Neural crest cell (in vitro differentiated cells): ENCODE results near the gene TARS1. TPM values are rescaled to one million over a fixed set of nuclear protein-coding genes. Genes with fewer than 3 reads are reported as not detected.

Source experiments
- DNase-seq: peaks from one replicate; pipeline ENCODE4 v3.0.0; 2021; ENCODE audit warnings: low read depth, mixed read lengths, low spot score
- H3K27ac Mint-ChIP-seq: one replicate; pipeline ENCODE4 v1.8.0; 2021; ENCODE audit warnings: mild to moderate bottlenecking, mixed read lengths; ENCODE audit not compliant: unreplicated experiment
- H3K27me3 Mint-ChIP-seq: 2 replicates; pipeline ENCODE4 v1.8.0; 2021; ENCODE audit warnings: low read depth, mild to moderate bottlenecking, mixed read lengths
- H3K36me3 Mint-ChIP-seq: 2 replicates; pipeline ENCODE4 v1.8.0; 2021; ENCODE audit warnings: low read depth, mild to moderate bottlenecking, mixed read lengths
- H3K4me1 Mint-ChIP-seq: 2 replicates; pipeline ENCODE4 v1.8.0; 2021; ENCODE audit warnings: mixed read lengths
- H3K4me3 Mint-ChIP-seq: one replicate; pipeline ENCODE4 v1.8.0; 2021; ENCODE audit warnings: mild to moderate bottlenecking, mixed read lengths
- H3K9me3 Mint-ChIP-seq: 2 replicates; pipeline ENCODE4 v1.8.0; 2021; ENCODE audit warnings: mixed read lengths
- total RNA-seq: library from RNA; stranded (reverse); gene quantifications from 2 replicates; pipeline ENCODE4 v1.2.1, GENCODE V29; 2021
- TF ChIP-seq, protein P1 (sequence below): fragments of 200-600 bp; sonication (generic); conservative IDR thresholded peaks from 2 replicates; pipeline ENCODE4 v1.5.0; 2021; ENCODE audit warnings: antibody characterized with exemption, mild to moderate bottlenecking

The TARS1 gene
- total RNA-seq, 1 donor from 2014 or later: 211 TPM

DNA sequence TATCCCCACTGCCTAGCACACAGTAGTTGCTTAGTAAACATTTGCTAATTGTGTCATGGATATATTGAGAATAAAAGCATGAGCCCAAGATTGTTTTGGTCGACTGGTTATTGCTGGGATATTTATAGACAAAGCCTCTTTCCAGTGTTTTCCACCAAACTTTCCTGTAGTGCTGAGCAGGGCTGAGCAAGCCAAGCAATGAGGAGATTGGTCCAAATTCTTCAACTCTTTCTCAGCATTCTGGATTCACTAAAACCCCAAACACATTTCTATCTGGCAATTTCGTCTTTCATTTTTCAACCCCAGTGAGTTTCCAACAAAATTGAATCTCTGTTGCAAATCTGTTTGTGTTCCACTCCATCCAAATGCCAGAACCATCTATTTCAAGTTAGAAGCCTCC lies 31.9 kb upstream of the TARS1 start:
- peaks cover 7% of the 10 kb centered on the region for H3K4me1 Mint-ChIP-seq
- TF ChIP-seq, protein P1, sequence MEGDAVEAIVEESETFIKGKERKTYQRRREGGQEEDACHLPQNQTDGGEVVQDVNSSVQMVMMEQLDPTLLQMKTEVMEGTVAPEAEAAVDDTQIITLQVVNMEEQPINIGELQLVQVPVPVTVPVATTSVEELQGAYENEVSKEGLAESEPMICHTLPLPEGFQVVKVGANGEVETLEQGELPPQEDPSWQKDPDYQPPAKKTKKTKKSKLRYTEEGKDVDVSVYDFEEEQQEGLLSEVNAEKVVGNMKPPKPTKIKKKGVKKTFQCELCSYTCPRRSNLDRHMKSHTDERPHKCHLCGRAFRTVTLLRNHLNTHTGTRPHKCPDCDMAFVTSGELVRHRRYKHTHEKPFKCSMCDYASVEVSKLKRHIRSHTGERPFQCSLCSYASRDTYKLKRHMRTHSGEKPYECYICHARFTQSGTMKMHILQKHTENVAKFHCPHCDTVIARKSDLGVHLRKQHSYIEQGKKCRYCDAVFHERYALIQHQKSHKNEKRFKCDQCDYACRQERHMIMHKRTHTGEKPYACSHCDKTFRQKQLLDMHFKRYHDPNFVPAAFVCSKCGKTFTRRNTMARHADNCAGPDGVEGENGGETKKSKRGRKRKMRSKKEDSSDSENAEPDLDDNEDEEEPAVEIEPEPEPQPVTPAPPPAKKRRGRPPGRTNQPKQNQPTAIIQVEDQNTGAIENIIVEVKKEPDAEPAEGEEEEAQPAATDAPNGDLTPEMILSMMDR: no peak
- H3K27ac Mint-ChIP-seq: no peak overlapping the region
- no peaks in the 10 kb centered on the region for H3K27me3 Mint-ChIP-seq
- no peak overlapping the region for H3K4me3 Mint-ChIP-seq
- H3K9me3 Mint-ChIP-seq: peaks cover 3% of the 10 kb centered on the region
- DNase-seq: no peak
- no peaks in the 10 kb centered on the region for H3K36me3 Mint-ChIP-seq

DNA sequence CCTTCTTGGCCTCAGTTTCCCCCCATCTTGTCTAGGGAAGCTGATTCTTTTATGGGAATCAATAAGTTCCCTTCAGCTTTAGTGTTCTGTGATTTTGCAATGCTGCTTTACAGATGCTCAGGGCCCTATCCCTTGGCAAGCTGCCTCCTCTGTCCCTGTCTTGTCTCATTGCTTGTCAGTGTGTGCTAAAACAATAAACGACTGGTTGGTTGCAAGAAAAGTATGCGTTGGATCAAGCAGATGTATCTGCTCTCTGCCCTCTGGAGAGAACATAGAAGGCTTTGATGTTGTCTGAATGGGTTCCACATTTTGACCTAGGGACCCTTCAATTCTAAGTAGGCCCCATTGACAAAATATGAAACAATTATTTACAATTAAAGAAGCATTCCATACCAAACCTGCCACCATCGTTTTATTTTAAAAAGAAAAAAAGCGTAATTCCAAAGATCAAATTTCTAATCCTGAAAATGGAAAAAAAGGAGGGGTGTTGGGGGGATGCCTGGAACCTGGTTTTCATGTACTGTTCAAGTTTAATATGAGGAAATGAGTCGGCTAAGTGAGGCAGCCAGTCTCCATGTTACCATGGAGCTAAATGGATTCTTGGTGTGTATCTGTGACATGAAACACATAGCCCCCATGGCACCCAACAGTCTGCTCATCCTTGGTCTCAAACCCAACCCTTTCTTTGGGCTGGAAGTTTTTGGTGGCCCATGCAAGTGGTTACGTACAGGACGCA lies 31.2 kb upstream of the TARS1 start:
- H3K9me3 Mint-ChIP-seq: peaks cover 3% of the 10 kb centered on the region
- no peak for DNase-seq
- no peaks in the 10 kb centered on the region for H3K36me3 Mint-ChIP-seq
- H3K4me3 Mint-ChIP-seq: no peak overlapping the region
- TF ChIP-seq, protein P1: no peak
- H3K27me3 Mint-ChIP-seq: no peaks in the 10 kb centered on the region
- no peak overlapping the region for H3K27ac Mint-ChIP-seq
- H3K4me1 Mint-ChIP-seq: peaks cover 7% of the 10 kb centered on the region

DNA sequence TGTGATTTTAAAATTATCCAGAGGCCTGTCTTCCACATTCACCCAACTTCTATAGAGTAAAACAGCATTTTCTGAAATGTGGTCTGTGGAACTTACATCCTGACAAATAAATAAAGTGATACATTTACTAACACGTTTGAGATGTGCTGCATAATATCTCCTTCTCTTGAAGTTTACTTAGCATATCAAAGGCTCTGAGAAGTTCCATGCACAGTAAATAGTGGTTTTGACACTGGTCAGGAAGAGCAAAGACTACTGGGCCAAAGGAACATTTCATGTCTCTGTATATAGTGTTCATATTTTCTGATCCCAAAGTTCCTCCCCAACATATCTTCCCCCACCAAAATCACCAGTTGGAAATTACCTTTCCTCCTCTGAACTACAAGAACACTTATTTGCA lies 30.5 kb upstream of the TARS1 start:
- no peak for DNase-seq
- Mint-ChIP-seq H3K27me3 (no peaks in the 10 kb centered on the region), H3K4me3 (no peak overlapping the region)

DNA sequence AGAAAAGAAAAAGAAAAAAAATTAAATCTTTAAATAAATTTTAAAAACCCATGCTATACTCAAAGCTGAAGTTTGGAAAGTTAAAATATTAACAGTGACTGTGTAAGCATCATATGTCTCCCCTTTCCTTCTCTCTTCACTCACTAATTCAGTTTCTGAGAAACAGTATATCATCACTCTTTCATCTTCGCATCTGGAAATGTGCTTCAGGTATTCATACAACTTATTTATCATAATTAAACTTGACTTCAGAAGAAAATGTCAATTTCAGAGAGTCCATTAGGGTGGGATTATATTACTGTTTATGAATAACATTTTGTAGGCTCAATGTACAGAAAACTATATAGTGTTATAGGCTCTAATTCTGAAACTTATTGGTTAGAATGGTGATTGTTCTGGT lies 29.3 kb upstream of the TARS1 start:
- TF ChIP-seq, protein P1: no peak
- DNase-seq: no peak
- Mint-ChIP-seq H3K9me3 (no peaks in the 10 kb centered on the region), H3K27me3 (no peaks in the 10 kb centered on the region), H3K4me1 (peaks cover 11% of the 10 kb centered on the region), H3K27ac (no peak overlapping the region), H3K4me3 (no peak overlapping the region), H3K36me3 (no peaks in the 10 kb centered on the region)

More for the DNA sequence above, 30.5 kb upstream of the TARS1 start:
- peaks cover 3% of the 10 kb centered on the region for H3K9me3 Mint-ChIP-seq
- no peaks in the 10 kb centered on the region for H3K36me3 Mint-ChIP-seq
- no peak overlapping the region for H3K27ac Mint-ChIP-seq
- TF ChIP-seq, protein P1: no peak
- H3K4me1 Mint-ChIP-seq: peaks cover 7% of the 10 kb centered on the region

DNA sequence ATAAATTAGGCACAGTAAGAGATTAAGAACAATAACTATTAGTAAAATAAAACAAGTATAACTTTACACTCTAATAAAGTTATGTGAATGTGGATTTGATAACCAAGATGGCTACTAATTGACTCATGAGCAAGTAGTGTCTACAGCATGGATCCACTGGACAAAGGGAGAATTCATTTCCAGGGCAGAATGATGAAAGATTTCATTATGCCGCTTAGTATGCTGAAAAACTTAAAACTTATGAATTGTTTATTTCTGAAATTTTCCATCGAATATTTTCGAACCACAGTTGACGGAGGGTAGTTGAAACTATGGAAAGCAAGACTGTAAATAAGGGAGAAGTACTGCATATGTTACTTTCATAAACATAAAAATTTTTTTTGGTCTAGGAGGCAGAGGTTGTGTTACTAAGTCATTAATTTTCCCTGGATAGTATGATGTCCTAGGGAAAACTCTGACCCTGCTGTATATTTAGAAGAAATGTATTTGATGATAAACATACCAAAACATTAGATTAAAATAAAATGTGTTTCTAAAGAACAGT lies 24.9 kb upstream of the TARS1 start:
- Mint-ChIP-seq H3K4me3 (no peak overlapping the region), H3K9me3 (no peaks in the 10 kb centered on the region), H3K4me1 (peaks cover 12% of the 10 kb centered on the region), H3K27ac (no peak overlapping the region), H3K36me3 (no peaks in the 10 kb centered on the region), H3K27me3 (no peaks in the 10 kb centered on the region)
- TF ChIP-seq, protein P1: no peak
- DNase-seq: no peak
